CD4-positive, alpha-beta T cell treated with Interleukin-4 for 1 hour (primary cell): ENCODE data around the gene KCNJ14.

Source experiments
- DNase-seq, 2 donors: peaks; one replicate each; pipeline ENCODE4 v3.0.0-alpha.2; 2020 to 2022

Gene KCNJ14

DNA sequence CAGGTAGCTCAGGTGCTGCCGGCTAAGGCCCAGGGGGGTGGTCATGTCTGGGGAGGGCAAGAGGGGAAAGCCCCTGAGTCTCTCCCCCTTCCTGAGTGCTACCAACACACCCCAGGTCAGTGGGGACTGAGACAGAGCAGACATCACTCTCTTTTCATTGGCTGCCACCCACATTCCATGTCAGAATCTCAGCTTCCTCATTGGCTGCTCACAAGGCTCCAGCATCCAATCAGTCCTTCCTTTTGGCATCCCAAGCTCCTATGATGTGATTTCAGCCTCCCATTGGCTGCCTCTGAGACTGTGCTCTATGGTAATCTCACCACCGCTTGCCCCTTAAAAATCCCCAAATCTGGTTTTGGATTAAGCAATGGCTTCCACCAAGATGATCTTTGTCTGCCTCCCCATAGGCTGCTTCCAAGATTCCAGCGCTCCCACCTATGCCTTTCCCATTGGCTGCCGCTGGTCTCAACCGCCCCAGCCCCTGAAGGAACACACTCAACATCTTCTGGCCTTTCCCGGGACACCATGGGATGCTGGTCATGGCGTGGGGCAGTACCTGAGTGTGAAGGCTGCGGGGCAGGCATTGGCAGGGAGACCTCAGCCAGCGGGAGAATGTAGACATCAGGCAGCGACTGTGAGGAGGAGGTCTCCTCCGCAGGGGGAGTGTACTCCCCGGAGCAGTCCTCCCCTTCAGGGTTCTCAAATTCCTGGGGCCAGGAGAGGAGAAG is 54.3 kb downstream of the KCNJ14 start:
- DNase-seq: no peak

DNA sequence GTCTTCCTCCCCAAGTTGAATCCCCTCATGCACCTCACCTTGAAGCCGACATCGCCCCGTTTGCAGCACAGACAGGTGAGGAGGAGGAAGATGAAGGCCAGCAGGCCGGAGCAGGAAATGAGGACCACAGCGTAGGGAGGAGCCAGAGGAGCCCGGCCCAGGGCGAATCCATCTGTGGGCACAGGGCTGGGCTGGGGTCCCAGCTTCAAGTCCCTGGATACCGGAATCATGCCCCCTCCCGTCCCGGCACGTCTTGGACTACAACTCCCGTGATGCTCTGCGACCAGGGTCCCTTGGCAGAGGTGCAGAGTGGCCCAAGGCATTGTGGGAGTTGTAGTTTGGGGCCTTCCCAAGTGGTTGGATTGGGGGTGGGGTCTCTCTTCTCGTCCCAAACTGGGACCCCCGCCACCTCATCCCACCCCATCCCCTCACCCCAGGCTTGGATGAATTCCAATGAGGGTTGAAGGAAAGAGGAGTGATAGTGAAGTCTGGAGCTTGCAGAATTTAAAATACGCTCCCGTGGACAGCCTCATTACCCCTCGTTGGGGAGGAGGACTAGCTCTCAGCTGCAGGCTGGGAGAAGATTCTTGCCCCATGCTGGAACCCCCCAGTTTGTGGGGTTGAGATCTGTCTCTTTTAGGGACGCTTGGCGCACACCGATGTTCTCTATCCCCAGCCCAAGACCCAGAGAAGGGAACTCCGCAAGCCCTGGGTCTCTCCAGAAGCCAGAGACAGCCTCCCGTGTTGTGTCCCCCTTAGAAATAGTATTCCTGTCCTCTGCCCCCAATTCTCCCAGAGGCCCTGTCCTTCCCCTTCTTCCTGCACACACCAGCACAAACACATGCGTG is 55.3 kb downstream of the KCNJ14 start:
- DNase-seq: peak; percentile 73 to 78

GRCh38 chr19:48511321-48511731 is 56.0 kb downstream of the KCNJ14 start:
- DNase-seq: no peak

DNA sequence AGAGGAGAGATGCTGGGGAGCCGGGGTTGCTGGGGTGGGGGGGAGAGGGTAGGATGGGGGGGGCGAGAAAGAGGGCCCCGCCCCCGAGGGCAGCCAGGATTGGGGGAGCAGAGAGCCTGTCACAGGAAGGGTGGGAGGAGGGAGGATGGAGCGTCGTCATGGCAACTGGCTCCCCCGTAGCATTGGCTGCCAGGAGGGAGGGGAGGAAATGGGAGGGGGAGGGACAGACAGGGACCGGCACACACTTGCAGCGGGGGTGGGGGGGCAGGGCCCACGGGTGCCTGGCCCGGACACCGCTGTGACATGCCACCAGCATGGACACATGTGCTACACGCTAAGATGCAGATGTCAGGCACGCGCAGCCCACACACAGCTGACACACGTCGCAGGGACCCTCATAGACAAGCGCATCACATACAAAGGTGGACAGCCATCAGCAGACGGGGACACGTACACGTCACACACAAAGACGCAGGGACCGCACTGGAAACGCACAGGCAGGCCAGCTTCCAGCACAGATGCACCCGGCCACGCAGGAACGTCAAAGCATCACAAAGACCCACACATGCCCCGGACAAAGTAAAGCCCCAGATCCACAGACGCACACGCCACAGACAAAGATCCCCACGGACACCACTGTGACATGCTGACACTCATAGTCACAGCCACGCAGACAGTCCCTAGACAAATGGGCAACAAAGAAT is 56.6 kb downstream of the KCNJ14 start, which contains the start of gene LMTK3:
Gene LMTK3 (minus strand): TSS at position 36 of the 704 bp plus-strand sequence. CDS start 259 bp downstream, outside the sequence.
- peak; percentile 91 to 94 for DNase-seq

DNA sequence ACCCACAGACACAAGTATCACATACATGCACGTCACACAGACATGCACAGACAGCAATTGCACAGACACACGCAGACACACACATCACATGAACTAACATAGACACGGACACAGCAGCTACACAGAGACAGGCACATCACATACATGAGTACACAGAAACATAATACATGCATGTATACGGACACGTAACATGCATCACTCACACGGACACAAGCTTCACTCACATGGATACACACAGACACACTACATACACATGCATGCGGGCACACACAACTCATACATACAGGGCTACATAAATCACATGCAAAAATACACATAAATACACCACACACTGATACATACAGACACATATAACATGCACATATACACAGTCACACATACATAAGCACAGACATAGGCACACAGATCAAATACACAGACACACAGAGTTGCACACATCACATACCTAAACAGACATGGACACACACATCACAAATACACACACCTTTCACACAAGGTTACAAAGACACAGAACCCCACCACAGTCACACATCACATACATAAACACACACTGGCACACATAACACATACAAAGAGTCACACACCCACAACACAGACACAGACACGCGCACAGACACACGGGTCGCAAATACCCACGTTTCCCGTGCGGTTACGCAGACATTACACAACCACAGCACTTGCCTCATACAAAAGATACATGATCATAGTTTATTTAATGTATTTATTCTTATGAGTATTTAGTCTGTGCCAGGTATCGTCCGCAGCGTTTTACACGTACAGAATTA is 57.3 kb downstream of the KCNJ14 start:
- peak in 1 of 2 donors; percentile 32 for DNase-seq

DNA sequence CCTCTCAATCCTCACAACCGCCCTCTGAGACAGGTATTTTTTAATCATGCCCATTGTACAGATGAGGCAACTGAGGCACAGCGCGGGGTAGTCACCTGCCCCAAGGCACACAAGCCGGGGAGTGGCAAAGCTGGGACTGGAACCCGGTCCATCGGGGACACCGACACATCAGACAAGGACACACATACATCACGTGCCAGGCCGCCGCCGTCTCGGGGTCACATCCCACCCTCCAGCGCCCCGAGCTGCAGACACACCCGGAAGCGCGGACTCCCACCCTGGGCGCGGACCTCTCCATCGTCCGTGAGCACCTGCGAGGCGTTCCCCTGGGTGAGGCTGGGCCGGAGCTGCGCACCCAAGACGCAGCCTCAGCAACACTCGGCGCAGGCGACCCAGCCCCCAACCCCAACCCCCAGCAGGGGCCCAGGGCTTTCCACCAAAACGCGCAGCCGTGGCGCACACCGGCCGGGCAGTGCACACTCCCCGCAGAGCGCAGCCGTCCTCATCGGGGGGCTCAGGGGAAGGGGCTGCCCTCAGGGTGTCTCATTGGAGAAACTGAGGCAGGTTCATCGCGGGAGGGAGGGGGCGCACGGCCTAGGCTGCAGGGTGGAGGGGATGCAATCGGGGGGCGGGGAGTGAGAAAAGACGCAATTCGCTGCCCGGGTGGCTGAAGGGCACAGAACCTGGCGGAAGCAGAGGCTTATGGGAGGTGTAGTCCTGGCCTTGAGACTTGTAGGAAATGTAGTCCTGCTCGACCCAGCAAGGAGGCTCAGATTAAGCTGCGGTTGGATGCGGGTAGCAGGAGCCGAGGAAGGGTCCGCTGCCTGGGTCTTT is 58.1 kb downstream of the KCNJ14 start:
- peak; percentile 80 to 83 for DNase-seq

GRCh38 chr19:48514123-48514458 is 58.7 kb downstream of the KCNJ14 start:
- DNase-seq: no peak

DNA sequence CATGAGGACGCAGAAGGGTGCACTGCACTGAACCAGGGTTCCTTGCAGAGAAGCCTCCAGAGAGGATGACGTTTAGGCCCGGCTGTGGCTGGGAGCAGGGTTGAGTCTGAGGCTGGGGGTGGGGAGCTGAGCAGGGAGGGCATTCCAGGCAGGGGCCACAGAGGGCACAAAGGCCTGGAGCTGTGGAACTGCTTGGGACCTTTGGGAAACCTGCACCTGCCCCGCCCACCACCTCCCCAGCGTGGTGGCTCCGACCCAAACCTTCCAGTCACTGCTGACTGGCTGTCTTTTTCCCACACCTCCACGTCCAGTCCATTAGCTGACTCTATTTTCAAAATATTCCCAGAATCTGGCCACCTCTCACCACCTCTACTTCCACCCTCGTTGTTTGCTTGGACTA is 61.2 kb downstream of the KCNJ14 start:
- DNase-seq: no peak
